Measurements from ENCODE around the gene ZC3H8.

ZC3H8 gene

DNA sequence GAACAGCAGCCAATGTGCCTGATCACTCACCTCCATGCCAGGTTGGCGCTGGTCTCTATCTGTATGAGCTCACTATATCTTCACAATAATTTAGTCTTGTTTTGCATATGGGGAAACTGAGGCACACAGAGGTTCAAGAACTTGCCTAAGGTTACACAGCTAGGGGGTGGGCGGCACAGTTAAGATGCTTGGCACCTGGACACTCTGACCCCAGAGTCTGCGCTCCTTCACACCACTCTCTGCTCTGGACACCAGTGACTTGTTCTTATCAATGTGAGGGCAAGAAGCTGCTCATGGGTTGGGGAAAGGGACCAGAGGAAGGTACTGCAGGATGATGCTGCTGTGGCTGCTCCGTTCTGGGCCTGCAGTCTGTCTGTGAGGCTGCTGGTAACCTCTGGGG, 89.5 kb downstream of the ZC3H8 start:
- Histone ChIP-seq H3K4me2 (ENCODE audit: low read length) (no peak overlapping the region), H3F3A (ENCODE audit: control insufficient read depth, insufficient read depth) (no peaks in the 10 kb centered on the region), H3K4me3 (ENCODE audit: low read length) (no peak overlapping the region), H3K36me3 (ENCODE audit: control insufficient read depth, low read length) (no peaks in the 10 kb centered on the region), H3K79me2 (ENCODE audit: control insufficient read depth, low read length) (no peaks in the 10 kb centered on the region), H3K9me2 (replicated peaks; ENCODE audit: control insufficient read depth, low read length) (no peaks in the 10 kb centered on the region), H4K20me1 (ENCODE audit: control insufficient read depth, insufficient read depth, low read depth, low read length) (no peaks in the 10 kb centered on the region), H3K9me3 (ENCODE audit: control insufficient read depth, insufficient read depth, low read length) (no peaks in the 10 kb centered on the region), H3K27ac (ENCODE audit: low read depth, low read length) (no peak overlapping the region), H3K4me1 (ENCODE audit: control insufficient read depth, low read length) (peaks cover 8% of the 10 kb centered on the region), H3K27me3 (ENCODE audit: control insufficient read depth, low read length) (no peaks in the 10 kb centered on the region)
- TF ChIP-seq, protein P1, sequence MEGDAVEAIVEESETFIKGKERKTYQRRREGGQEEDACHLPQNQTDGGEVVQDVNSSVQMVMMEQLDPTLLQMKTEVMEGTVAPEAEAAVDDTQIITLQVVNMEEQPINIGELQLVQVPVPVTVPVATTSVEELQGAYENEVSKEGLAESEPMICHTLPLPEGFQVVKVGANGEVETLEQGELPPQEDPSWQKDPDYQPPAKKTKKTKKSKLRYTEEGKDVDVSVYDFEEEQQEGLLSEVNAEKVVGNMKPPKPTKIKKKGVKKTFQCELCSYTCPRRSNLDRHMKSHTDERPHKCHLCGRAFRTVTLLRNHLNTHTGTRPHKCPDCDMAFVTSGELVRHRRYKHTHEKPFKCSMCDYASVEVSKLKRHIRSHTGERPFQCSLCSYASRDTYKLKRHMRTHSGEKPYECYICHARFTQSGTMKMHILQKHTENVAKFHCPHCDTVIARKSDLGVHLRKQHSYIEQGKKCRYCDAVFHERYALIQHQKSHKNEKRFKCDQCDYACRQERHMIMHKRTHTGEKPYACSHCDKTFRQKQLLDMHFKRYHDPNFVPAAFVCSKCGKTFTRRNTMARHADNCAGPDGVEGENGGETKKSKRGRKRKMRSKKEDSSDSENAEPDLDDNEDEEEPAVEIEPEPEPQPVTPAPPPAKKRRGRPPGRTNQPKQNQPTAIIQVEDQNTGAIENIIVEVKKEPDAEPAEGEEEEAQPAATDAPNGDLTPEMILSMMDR (IDR thresholded peaks at IDR 0.05; ENCODE audit: low read depth, low read length, poor library complexity, severe bottlenecking) = no peak
- TF ChIP-seq EZH2phosphoT487 (IDR thresholded peaks at IDR 0.05; ENCODE audit: borderline replicate concordance, low read length) = no peak

DNA sequence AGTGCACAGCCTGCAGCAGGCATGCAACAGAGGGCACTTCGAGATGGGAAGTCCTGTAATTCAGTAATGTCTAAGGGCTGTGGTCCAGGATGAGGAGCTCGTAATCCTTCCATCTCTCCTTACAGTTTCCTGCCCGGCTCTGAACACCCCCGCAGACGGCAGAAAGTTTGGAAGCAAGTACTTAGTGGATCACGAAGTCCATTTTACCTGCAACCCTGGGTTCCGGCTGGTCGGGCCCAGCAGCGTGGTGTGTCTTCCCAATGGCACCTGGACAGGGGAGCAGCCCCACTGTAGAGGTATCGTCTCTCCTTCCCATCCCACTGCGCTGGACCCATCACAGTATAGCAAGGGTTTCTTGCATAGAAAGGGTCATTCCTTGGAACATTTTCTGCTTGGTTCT, 90.0 kb downstream of the ZC3H8 start:
- Histone ChIP-seq H3K36me3 (ENCODE audit: control insufficient read depth, low read length) (no peaks in the 10 kb centered on the region), H3K27ac (ENCODE audit: low read depth, low read length) (no peak overlapping the region), H3K27me3 (ENCODE audit: control insufficient read depth, low read length) (no peaks in the 10 kb centered on the region), H3K79me2 (ENCODE audit: control insufficient read depth, low read length) (no peaks in the 10 kb centered on the region), H3K4me1 (ENCODE audit: control insufficient read depth, low read length) (peaks cover 11% of the 10 kb centered on the region), H3K4me2 (ENCODE audit: low read length) (no peak overlapping the region), H3F3A (ENCODE audit: control insufficient read depth, insufficient read depth) (no peaks in the 10 kb centered on the region), H3K4me3 (ENCODE audit: low read length) (no peak overlapping the region), H3K9me3 (ENCODE audit: control insufficient read depth, insufficient read depth, low read length) (no peaks in the 10 kb centered on the region), H3K9me2 (replicated peaks; ENCODE audit: control insufficient read depth, low read length) (no peaks in the 10 kb centered on the region), H4K20me1 (ENCODE audit: control insufficient read depth, insufficient read depth, low read depth, low read length) (no peaks in the 10 kb centered on the region)
- TF ChIP-seq EZH2phosphoT487 (IDR thresholded peaks at IDR 0.05; ENCODE audit: borderline replicate concordance, low read length) = no peak
- TF ChIP-seq, protein P1 (IDR thresholded peaks at IDR 0.05; ENCODE audit: low read depth, low read length, poor library complexity, severe bottlenecking) = no peak

GRCh38 chr2:112163541-112163981, 91.3 kb downstream of the ZC3H8 start:
- peaks cover 23% of the 10 kb centered on the region for H3K4me1 ChIP-seq (ENCODE audit: control insufficient read depth, low read length)
- TF ChIP-seq EZH2phosphoT487 (IDR thresholded peaks at IDR 0.05; ENCODE audit: borderline replicate concordance, low read length) = no peak
- TF ChIP-seq, protein P1 (IDR thresholded peaks at IDR 0.05; ENCODE audit: low read depth, low read length, poor library complexity, severe bottlenecking) = no peak
- no peak overlapping the region for H3K4me2 ChIP-seq (ENCODE audit: low read length)
- H3F3A ChIP-seq (ENCODE audit: control insufficient read depth, insufficient read depth) = peaks cover 5% of the 10 kb centered on the region
- no peaks in the 10 kb centered on the region for H3K27me3 ChIP-seq (ENCODE audit: control insufficient read depth, low read length)
- no peak overlapping the region for H3K4me3 ChIP-seq (ENCODE audit: low read length)
- no peaks in the 10 kb centered on the region for H3K9me2 ChIP-seq (replicated peaks; ENCODE audit: control insufficient read depth, low read length)
- H3K79me2 ChIP-seq (ENCODE audit: control insufficient read depth, low read length) = no peaks in the 10 kb centered on the region
- H3K27ac ChIP-seq (ENCODE audit: low read depth, low read length) = no peak overlapping the region
- no peaks in the 10 kb centered on the region for H3K9me3 ChIP-seq (ENCODE audit: control insufficient read depth, insufficient read depth, low read length)
- H4K20me1 ChIP-seq (ENCODE audit: control insufficient read depth, insufficient read depth, low read depth, low read length) = no peaks in the 10 kb centered on the region
- H3K36me3 ChIP-seq (ENCODE audit: control insufficient read depth, low read length) = no peaks in the 10 kb centered on the region
